HG02571 (cell line): ENCODE results near the gene RPLP2.

Experiments
- ATAC-seq: cut with Tn5 transposase; IDR thresholded peaks from one replicate; pipeline ENCODE4 v1.9.1; 2021; ENCODE audit warnings: mild to moderate bottlenecking, moderate library complexity; ENCODE audit not compliant: unreplicated experiment

The RPLP2 gene

GRCh38 chr11:846496-847098 is 36.8 kb downstream of the RPLP2 start:
- no peak for ATAC-seq

- ATAC-seq, result no peak
Measured at GRCh38 chr11:847876-848275, 38.1 kb downstream of the RPLP2 start.

GRCh38 chr11:848380-848931 is 38.7 kb downstream of the RPLP2 start:
- no peak for ATAC-seq

GRCh38 chr11:849104-849824 is 39.5 kb downstream of the RPLP2 start:
- ATAC-seq, result no peak

GRCh38 chr11:849951-850774 is 40.4 kb downstream of the RPLP2 start:
- ATAC-seq, result no peak

GRCh38 chr11:850775-851763 is 41.3 kb downstream of the RPLP2 start:
- no peak for ATAC-seq

GRCh38 chr11:852762-853161 is 43.0 kb downstream of the RPLP2 start:
- ATAC-seq, result no peak

- ATAC-seq, result no peak
Measured at GRCh38 chr11:853682-854448, 44.1 kb downstream of the RPLP2 start.

GRCh38 chr11:854601-855329 is 45.0 kb downstream of the RPLP2 start:
- no peak for ATAC-seq

GRCh38 chr11:855330-855674 is 45.5 kb downstream of the RPLP2 start:
- no peak for ATAC-seq

- no peak for ATAC-seq
Measured at GRCh38 chr11:855796-856195, 46.0 kb downstream of the RPLP2 start.

GRCh38 chr11:856397-856796 is 46.6 kb downstream of the RPLP2 start:
- no peak for ATAC-seq

GRCh38 chr11:858053-858761 is 48.4 kb downstream of the RPLP2 start:
- ATAC-seq, result no peak

- no peak for ATAC-seq
Measured at GRCh38 chr11:858762-859339, 49.1 kb downstream of the RPLP2 start.

- no peak for ATAC-seq
Measured at GRCh38 chr11:859394-860131, 49.8 kb downstream of the RPLP2 start.

GRCh38 chr11:860234-861104 is 50.7 kb downstream of the RPLP2 start:
- no peak for ATAC-seq

- ATAC-seq, result no peak
Measured at GRCh38 chr11:861105-861479, 51.3 kb downstream of the RPLP2 start.
